Stimulated activated CD8-positive, alpha-beta memory T cell treated with anti-CD3 and anti-CD28 coated beads, Interleukin-12 subunit alpha, Interleukin-12 subunit beta, amount 100 ng/mL, for 24 hours (primary cell): ENCODE data around the gene SLC7A7.
"Not testable (repeated sequence)": the region's sequence is repeated elsewhere in the genome, so short reads cannot be mapped to it uniquely, and the experiment has no call there.

Experiments
- DNase-seq: peaks from one replicate; pipeline ENCODE4 v3.0.0-alpha.2; 2020; ENCODE audit errors: extremely low read depth

SLC7A7 gene

DNA sequence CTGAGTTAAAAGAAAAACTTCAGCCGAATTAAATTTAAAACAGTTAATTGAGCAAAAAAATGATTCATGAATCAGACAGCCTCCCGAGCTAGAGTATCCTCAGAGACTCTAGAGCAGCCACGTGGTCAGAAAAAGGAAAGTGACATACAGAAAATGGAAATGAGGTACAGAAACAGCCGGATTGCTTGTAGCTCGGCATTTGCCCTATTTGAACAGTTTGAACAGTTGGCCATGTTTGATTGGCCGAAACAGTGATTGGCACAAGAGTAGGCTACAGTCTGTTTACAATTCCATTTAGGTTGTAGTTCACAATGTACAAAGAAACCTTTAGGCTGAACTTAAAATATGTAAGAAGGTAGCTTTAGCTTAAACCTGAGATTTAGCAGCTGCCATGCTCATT lies 61.6 kb downstream of the SLC7A7 start:
- no peak for DNase-seq

DNA sequence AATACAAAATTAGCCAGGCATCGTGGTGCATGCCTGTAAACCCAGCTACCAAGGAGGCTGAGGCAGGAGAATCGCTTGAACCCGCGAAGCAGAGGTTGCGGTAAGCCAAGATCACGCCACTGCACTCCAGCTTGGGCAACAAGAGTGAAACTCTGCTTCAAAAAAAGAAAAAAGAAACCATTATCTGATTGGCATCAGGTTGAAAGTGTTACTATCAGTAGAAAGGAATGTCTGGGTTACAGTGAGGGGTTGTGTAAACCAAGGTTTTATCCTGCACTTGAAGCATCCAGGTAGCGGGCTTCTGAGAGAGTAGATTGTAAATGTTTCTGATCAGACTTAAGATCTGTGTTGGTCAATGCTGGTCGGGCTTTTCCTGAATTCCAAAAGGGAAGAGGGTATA lies 62.8 kb downstream of the SLC7A7 start:
- DNase-seq, result no peak

DNA sequence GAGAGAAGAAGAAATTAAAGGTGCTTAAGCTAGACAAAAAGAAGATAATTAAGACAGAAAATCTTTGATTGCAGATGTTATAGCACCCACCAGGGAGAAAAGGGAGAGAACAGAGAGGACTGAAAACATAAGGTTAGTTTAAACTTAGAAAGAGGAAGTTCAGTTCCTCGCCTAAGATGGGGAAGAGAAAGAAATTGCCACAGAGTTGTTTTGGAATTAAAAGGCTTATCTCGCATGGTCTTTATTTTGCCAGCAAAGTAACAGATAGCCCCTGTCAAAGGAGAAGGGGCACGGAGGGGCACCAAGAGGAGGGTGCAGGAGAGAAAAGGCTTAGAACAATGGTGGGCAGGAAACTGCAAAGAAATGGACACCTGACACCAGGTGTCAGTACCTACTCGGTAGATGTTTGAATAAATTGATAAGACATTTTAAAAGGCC lies 66.6 kb downstream of the SLC7A7 start:
- DNase-seq, result no peak

DNA sequence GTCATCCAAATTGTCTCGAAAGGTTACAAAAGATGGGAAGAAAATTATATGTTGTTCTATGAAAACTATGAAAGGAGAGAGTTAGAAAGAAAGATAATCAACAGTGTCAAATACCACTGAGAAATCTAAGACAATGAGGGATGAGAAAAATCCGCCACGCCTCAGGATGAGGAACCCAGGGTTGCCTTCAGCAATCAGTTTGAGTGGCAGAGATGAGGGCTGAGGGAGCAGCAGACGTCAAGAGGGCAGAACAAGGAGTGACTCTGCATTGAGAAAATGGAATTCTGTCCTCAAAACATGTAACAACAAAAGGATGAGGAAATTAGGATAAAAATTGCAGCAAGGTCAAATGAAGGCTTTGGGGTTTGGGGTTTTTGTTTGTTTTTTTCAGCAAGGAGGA lies 67.0 kb downstream of the SLC7A7 start:
- DNase-seq, result no peak

DNA sequence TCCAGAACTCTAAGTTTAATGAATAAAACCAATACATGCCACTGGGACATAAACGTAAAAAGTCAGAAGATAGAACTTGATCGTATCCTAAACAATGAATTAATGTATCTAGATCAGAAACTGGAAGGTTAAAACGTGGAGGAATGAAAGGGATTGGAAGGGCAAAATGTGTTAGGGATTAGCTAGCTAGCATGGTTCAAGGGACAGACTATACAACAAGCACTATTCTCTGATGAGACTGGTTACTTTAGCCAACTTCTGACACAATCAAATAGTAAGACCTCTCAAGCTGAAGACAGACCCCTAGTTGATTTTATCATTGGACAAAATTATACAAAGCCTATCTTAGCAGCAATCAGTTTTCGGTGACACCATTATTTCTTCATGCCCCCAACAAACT lies 67.5 kb downstream of the SLC7A7 start:
- no peak for DNase-seq

DNA sequence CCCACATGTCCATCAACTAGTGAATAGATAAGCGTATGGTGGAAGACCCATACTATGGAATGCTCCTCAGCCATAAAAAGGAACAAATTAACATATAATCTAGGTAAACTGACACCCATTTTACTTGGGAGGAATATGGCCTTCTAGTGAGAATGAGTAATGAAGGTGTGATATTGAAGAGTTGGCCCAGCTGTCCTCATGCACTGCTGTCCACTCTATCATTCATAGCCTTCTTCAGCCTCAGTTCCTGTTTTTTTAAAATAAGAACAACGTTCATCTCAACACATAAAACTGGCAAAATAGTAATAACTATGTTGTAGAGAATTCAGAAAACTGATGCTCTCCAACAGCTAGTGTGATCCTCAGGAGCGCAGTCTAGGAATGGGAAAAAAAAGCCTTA lies 75.2 kb downstream of the SLC7A7 start:
- no peak for DNase-seq

DNA sequence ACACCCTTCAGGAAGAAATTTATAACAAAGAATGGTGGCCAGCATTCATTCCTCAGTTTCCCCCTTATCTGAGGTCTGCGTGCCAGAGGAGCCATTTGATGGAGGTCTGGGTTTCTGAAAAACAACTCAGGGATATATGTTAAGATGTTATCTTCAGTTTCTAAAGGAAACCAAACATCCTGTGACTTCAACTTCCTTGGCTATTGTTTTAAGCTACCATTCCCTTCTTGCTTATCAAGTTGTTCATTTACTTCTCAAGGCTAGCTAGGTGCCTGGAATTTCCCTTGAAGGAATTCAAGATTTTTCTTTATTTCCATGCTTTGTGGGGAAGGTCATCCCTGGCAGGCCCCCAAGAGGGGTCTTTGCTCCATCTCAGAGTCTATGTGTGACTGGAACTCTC lies 75.8 kb downstream of the SLC7A7 start:
- DNase-seq, result no peak

DNA sequence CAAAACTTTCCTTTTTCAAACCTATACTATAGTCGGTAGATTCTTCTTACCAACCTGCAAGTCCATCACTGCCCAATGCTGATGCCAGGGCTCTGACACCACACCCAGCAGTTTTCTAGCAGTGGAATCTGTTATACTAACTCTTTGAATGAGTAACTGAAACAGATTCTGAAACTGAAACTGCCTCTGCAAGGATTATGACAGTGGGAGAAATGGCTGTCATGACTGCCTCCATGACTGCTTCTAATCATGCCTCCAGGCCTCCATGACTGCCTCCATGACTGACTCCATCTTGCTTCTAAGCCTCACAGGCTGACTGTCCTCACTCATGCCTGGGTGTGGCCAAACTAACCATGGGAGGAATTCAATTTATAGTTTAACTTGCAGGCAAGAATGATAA lies 78.2 kb downstream of the SLC7A7 start:
- no peak for DNase-seq

DNA sequence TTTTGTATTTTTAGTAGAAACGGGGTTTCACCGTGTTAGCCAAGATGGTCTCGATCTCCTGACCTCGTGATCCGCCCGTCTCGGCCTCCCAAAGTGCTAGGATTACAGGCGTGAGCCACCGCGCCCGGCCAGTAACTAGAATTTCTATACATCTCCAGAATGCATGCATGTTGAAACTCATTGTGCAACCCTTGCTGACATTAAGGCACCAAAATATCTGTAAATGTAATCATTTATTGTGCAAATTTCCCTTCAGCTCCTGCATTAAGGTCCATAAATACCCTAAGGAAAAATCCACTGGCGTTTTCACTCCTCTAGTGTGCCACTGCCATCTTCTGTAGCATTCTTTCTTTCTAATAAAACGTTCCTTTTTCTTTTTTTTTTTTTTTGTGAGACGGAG lies 78.9 kb downstream of the SLC7A7 start:
- not testable (repeated sequence) for DNase-seq

DNA sequence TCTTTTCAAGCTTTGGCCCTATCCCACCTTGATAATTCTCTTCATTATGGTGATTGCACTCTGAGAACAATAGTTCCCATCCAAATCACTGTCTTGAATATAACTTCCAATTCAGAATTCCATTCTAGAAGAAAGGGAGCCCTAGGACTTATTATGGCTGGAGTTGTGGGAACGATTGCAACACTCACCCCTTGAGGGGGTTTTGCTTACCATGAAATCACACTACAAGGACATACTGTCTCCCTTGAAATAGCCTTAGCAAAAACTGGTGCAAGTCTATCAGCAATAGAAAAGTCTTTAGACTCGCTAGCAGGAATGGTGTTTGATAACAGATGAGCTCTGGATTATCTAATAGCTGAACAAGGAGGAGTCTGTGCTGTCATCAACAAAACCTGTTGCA lies 80.1 kb downstream of the SLC7A7 start:
- no peak for DNase-seq

DNA sequence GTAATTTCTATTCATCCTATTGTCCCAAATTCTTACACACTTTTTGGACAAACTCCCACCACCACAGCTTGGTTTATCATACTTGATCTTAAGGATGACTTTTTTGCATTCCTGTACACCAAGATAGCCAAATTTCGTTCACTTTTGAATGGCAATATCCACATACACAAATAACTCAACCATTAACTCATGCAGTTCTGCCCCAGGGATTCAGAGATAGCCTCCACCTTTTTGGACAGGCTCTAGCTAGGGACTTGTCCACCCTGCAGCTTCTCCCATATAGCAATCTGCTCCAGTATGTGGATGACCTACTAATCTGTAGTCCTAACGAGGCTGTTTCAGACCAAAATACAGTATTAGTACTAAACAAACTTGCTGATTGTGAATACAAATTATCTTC lies 81.4 kb downstream of the SLC7A7 start:
- no peak for DNase-seq

DNA sequence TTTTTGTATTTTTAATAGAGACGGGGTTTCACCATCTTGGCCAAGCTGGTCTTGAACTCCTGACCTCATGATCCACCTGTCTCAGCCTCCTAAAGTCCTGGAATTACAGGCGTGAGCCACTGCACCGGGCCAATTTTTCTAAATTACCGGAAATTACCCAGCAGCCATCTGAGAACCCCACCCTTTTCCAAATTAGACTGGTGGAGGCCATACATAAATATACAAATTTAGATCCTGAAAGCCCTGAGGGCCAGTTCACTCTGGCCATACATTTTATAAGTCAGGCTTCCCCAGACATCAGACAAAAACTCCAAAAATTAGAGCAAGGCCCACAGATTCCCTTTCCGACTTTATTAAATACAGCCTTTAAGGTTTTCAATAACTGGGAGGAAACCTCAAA lies 83.2 kb downstream of the SLC7A7 start:
- not testable (repeated sequence) for DNase-seq

DNA sequence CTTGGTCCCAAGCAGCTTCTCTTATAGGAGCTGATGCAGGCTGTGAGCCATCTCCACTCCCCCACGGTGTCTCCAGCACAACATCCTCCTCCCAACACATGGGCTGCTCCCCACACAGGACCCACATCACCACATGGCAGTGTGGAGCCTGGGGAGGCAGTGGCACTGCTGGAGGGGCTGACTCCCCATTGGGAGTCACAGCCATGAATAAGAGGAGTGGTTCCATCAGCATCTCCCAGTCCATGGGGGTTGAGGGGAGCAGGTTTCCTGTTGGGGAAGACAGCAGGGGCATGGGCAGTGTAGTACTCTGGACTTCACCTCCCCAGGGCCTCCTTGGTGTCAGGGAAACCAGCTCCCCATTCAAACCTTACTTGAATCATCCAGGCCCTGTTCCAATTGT lies 89.2 kb downstream of the SLC7A7 start:
- DNase-seq, result no peak

DNA sequence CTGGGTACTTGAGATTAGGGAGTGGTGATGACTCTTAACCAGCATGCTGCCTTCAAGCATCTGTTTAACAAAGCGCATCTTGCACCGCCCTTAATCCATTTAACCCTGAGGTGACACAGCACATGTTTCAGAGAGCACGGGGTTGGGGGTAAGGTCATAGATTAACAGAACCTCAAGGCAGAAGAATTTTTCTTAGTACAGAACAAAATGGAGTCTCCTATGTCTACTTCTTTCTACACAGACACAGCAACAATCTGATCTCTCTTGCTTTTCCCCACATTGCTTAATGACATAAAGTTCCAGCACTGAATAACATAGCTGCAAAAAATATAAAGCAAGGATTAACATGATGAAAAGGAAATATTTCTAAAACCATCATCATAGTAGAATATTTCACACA lies 89.9 kb downstream of the SLC7A7 start:
- DNase-seq, result not testable (repeated sequence)

DNA sequence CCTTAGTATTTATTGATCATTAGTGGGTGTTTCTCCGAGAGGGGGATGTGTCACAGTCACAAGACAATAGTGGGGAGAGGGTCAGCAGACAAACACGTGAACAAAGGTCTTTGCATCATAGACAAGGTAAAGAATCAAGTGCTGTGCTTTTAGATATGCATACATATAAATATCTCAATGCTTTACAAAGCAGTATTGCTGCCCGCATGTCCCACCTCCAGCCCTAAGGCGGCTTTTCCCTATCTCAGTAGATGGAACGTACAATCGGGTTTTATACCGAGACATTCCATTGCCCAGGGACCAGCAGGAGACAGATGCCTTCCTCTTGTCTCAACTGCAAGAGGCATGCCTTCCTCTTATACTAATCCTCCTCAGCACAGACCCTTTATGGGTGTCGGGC lies 90.4 kb downstream of the SLC7A7 start:
- not testable (repeated sequence) for DNase-seq

DNA sequence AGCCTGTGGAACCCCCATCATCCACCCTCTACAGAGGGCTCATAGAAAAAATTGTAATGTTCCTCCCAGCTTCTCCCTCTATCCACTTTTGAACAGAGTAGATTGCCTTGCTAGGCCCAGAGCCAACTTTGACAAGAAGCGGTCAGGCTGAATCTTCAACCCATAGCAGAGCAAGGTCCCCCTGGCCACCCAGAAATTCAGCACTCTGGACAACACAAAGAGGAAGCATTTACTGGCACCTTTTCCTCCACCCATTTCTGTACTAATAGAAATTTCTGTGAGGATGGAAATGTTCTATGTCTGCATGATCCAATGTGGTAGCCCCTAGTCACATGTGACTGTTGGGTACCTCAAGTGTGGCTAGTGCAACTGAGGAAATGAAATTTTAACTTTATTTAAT lies 91.4 kb downstream of the SLC7A7 start:
- DNase-seq, result no peak
